GM19467 (cell line): Measurements from ENCODE around the gene EBF4.

Experiments
- ATAC-seq: cut with Tn5 transposase; IDR thresholded peaks from one replicate; pipeline ENCODE4 v1.9.1; 2021; ENCODE audit warnings: mild to moderate bottlenecking, moderate library complexity; ENCODE audit not compliant: unreplicated experiment

Gene EBF4

DNA sequence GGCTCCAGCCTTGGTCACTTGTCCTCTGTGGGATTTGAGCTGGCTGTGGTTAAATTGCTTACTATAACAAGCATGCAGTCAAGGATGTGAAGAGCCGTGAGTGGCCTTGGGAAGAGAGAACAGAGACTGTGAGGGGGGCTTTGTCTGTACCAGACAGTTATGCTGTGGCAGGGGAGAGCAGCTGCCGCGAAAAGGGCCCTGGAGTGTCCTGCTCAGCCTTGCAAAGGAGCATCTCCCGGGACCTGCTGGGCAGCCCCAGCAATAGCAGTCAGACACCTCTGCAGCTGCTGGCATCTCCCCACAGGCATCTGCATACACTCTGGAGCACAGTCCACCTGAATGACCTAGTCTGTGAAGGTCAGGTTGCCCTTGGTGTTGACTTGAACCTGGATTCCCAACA is 6.3 kb downstream of the EBF4 start:
- no peak for ATAC-seq

GRCh38 chr20:2699775-2700413 is 7.3 kb downstream of the EBF4 start:
- ATAC-seq: no peak

GRCh38 chr20:2700913-2701620 is 8.5 kb downstream of the EBF4 start:
- no peak for ATAC-seq

- ATAC-seq: no peak
Measured at GRCh38 chr20:2701671-2702081, 9.1 kb downstream of the EBF4 start.

DNA sequence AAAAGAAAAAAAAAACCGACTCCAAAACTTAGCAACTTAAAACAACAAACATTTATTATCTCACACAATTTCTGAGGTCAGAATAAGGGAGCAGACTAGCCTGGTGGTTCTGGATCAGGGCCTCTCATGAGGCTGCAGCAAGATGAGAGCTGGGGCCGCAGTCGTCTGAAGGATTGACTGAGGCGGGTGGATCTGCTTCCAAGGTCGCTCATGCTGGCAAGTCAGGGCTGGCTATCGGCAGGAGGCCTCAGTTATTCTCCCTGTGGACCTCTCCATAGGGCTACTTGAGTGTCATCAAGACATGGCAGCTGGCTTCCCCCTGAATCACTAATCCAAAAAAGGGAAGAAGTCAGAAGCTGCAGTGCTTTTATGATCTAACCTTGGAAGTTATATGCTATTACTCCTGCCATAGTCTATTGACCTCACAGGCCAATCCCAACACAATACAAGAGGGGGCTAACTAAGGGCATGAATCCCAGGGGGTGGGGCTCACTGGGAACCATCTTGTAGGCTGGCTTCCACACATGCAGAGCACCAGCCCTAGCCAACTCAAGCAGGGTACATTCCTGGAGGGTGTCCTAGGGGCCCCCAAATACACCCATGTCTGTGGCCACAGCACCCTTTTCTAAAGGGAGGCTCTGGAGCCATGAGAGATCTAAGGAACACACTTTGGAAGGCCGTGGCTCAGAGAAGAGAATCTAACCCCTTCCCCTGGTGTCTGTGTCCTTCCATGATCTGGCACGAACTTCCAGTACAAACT is 11.3 kb downstream of the EBF4 start:
- ATAC-seq: no peak

- ATAC-seq: no peak
Measured at GRCh38 chr20:2705931-2706645, 13.5 kb downstream of the EBF4 start.

DNA sequence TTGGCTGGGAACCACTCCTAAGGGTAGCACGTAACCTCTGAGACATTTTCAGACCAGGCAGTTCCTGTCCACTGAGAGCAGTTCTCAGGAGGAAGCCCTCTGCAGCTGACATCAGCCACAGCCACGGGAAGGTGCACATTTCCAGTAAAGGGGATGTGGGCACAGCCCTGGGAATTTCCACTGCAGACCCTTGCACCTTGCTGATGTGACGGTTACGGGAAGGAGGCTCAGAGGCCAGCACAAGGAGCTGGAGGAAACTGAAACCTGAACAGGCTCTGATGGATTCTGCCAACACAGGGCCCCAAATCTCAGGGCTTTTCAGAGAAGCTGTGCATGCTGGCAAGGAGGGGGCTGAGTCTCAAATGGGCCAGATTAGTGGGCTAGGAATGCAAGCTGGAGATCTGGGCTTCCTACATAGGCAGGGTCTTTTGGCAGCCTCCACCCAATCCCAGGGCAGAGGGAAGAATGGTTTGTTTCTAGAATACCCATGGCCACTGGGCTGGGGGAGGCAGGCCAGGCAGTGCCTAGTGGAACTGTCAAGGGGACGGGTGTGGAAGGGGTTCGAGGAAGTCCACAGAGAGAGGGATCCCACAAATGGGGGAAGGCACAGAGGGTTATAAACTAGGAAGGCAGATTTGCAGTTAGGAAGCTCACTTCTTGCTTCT is 14.2 kb downstream of the EBF4 start:
- ATAC-seq: no peak

GRCh38 chr20:2707353-2708072 is 14.9 kb downstream of the EBF4 start:
- no peak for ATAC-seq

DNA sequence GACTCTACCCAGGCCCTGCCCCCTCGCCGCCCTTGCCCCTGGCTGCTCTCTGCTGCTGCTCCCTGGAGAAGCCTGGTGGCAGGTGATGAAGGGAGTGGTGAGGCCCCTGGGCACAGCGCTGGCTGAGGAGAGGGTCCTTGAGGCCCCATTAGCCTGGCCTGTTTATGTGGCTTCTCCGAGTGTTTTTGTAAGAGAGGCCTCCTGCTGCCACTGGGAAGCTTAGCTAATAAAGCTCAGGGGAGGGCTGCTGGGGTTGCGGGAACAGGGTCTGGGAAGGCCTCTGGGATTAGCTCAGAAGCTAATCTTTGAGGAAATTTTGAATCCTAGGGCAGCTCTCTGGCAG is 15.5 kb downstream of the EBF4 start:
- ATAC-seq: no peak

- no peak for ATAC-seq
Measured at GRCh38 chr20:2708665-2709064, 16.1 kb downstream of the EBF4 start.

DNA sequence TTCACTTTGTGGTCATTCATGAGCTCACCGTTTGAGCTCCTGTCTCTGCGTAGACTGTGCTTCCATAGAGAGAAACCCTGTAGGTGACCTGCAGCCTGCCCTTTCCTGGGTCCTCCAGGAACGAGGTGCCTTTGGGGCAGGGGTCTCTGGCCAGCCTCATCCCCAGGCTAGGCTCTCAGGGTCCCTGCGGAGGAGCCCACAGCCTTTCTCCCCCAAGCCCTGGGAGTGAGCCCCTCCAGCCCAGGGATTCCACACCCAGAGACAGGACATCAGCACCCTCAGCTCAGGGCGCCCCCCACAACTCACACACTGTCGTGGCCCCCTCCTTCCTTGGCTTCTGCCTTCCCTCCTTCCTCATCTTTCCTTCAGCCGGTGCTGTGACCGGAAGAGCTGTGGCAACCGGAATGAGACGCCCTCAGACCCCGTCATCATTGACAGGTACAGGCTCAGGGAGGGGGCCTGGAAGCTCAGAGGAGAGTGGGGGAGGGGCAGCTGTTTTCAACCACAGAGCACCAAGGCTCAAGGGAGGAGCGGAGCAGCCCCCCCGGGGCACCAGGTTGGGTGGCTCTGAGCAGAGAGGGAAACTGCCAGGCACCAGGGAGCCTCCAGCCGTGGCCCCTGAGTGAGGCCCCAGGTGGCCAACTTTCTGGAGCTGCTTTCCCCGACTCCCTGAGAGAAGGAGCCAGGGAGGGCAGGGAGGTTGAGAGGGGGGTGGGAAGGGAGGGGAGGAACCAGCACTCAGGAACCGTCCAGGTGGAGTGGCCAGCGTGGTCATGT is 16.8 kb downstream of the EBF4 start:
- ATAC-seq: no peak

- no peak for ATAC-seq
Measured at GRCh38 chr20:2713285-2713684, 20.7 kb downstream of the EBF4 start.

DNA sequence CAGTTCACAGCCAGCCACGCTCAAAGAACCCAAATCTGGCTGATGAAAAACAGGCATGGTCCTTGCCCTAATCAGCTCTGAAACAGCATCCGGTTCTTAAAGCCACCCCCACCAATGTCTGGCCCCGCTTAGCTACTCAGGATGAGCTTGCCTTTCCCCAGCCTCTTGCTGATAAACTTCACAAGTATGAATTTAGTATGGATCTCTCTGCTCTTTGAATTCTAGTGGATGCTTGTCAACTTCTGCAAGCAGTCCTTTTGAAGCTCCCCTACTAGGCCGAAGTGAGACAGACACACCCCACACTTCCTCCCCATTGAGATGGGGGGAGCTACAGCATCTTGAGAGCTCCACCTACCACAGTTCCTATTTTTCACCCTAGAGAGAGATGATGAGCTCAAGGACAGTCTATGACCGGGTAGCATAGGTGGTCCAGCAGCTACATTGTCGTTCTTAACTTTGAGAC is 36.7 kb downstream of the EBF4 start:
- ATAC-seq: no peak

GRCh38 chr20:2729791-2730190 is 37.2 kb downstream of the EBF4 start:
- ATAC-seq: no peak

- ATAC-seq: no peak
Measured at GRCh38 chr20:2734899-2735298, 42.3 kb downstream of the EBF4 start.

DNA sequence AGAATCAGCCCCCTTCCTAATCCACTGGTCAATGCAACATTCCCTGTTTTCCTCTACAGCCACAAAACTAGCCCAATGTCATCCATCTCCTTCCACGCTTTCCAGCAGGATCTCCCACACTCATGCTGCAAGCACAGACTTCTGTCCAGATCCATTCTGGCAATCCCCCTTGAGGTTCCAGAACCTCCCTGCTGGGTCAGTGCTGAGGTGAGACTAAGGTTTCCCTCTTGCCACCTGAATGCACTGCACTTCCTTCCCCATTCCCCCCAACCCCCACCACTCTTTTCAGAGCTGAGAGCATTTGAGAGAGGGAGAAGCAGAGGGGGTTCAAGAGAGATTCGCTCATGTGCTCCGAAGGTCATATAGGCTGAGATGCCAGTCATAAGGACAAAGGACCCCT is 43.9 kb downstream of the EBF4 start:
- no peak for ATAC-seq

- no peak for ATAC-seq
Measured at GRCh38 chr20:2738331-2739041, 45.9 kb downstream of the EBF4 start.

- no peak for ATAC-seq
Measured at GRCh38 chr20:2739042-2739398, 46.4 kb downstream of the EBF4 start.

DNA sequence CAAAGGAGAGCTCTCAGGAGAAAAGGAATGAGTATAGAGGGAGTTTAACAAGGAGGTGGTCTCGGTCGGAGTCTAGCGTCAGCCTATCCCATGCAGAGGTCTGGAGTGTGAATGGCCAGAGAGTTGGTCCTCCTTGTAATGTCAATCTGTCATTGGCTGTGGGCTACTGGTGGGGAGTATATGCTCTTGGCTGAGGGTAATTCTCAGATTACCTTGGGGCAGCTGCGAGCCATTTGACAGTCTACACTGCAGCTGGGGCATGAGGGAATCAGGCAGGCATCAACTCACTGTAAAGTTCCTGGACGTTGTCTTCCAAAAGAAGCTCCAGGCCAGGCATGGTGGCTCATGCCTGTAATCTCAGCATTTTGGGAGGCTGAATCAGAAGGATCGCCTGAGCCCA is 48.1 kb downstream of the EBF4 start:
- no peak for ATAC-seq
